ENCODE measurements around the gene KRT20. TPM values are rescaled to one million over a fixed set of nuclear protein-coding genes. Genes with fewer than 3 reads are reported as not detected.

The KRT20 gene
- total RNA-seq, 1 experiment from 2014 or later: 0.13 TPM

- no peak overlapping the region for H3K27ac ChIP-seq (ENCODE audit: low read length)
- no TSS peak for BruUV-seq (replicated peaks)
- ATAC-seq: no peak
- CTCF ChIA-PET: no interaction called here
- POLR2A ChIA-PET: no interaction called here
- TF ChIP-seq POLR2AphosphoS5 (IDR thresholded peaks at IDR 0.05; ENCODE audit: low read depth, low read length) (no peak), REST (IDR thresholded peaks at IDR 0.05; ENCODE audit: insufficient read depth in 1 of 2, low read depth in 2 of 2, low read length in 1 of 2) (no peak), SIN3A (IDR thresholded peaks at IDR 0.05; ENCODE audit: borderline replicate concordance, insufficient read depth, low read depth, low read length) (no peak), TCF7L2 (IDR thresholded peaks at IDR 0.05; ENCODE audit: low read depth, low read length) (no peak)
- TF ChIP-seq, protein P1, sequence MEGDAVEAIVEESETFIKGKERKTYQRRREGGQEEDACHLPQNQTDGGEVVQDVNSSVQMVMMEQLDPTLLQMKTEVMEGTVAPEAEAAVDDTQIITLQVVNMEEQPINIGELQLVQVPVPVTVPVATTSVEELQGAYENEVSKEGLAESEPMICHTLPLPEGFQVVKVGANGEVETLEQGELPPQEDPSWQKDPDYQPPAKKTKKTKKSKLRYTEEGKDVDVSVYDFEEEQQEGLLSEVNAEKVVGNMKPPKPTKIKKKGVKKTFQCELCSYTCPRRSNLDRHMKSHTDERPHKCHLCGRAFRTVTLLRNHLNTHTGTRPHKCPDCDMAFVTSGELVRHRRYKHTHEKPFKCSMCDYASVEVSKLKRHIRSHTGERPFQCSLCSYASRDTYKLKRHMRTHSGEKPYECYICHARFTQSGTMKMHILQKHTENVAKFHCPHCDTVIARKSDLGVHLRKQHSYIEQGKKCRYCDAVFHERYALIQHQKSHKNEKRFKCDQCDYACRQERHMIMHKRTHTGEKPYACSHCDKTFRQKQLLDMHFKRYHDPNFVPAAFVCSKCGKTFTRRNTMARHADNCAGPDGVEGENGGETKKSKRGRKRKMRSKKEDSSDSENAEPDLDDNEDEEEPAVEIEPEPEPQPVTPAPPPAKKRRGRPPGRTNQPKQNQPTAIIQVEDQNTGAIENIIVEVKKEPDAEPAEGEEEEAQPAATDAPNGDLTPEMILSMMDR (IDR thresholded peaks at IDR 0.05): no peak
- no peak for DNase-seq (ENCODE audit: low read depth, low spot score)
- intact Hi-C loops (cut with micrococcal nuclease; ENCODE audit: unreplicated experiment): no loop called here
- peaks cover 3% of the 10 kb centered on the region; the same call in 1 of the 2 replicates for H3K27me3 ChIP-seq (ENCODE audit: control insufficient read depth, insufficient read depth, low read length)
- H3K9me3 ChIP-seq (ENCODE audit: control insufficient read depth, insufficient read depth, low read depth, low read length): no peaks in the 10 kb centered on the region
- H3K4me3 ChIP-seq (ENCODE audit: low read depth in 2 of 2, low read length in 2 of 2): no peak overlapping the region
- no peaks in the 10 kb centered on the region for H3K36me3 ChIP-seq (ENCODE audit: control insufficient read depth, insufficient read depth, low read length)
- no peaks in the 10 kb centered on the region for H3K4me1 ChIP-seq (ENCODE audit: control insufficient read depth, insufficient read depth, low read length)
- in situ Hi-C loops (cut with HindIII; ENCODE audit: low pct_unique_long_range_greater_than_20kb, low sequenced_read_pairs): no loop called here
Measured at GRCh38 chr17:40843242-40843641, 41.8 kb downstream of the KRT20 start.

- no TSS peak for BruUV-seq (replicated peaks)
- H3K36me3 ChIP-seq (ENCODE audit: control insufficient read depth, insufficient read depth, low read length): no peaks in the 10 kb centered on the region
- no peak for DNase-seq (ENCODE audit: low read depth, low spot score)
- no peaks in the 10 kb centered on the region for H3K4me1 ChIP-seq (ENCODE audit: control insufficient read depth, insufficient read depth, low read length)
- intact Hi-C loops (cut with micrococcal nuclease; ENCODE audit: unreplicated experiment): no loop called here
- H3K4me3 ChIP-seq (ENCODE audit: low read depth in 2 of 2, low read length in 2 of 2): no peak overlapping the region
- POLR2A ChIA-PET: interaction anchor here (0.6 kb wide), 1 partner anchor 22 kb away, joined by 6 read pairs; no protein-coding TSS in a partner anchor
- in situ Hi-C loops (cut with HindIII; ENCODE audit: low pct_unique_long_range_greater_than_20kb, low sequenced_read_pairs): no loop called here
- TF ChIP-seq TCF7L2 (IDR thresholded peaks at IDR 0.05; ENCODE audit: low read depth, low read length) (no peak), POLR2AphosphoS5 (IDR thresholded peaks at IDR 0.05; ENCODE audit: low read depth, low read length) (no peak), SIN3A (IDR thresholded peaks at IDR 0.05; ENCODE audit: borderline replicate concordance, insufficient read depth, low read depth, low read length) (no peak), REST (IDR thresholded peaks at IDR 0.05; ENCODE audit: insufficient read depth in 1 of 2, low read depth in 2 of 2, low read length in 1 of 2) (no peak)
- TF ChIP-seq, protein P1 (IDR thresholded peaks at IDR 0.05): no peak
- CTCF ChIA-PET: no interaction called here
- H3K27ac ChIP-seq (ENCODE audit: low read length): no peak overlapping the region
- no peak for ATAC-seq
- no peaks in the 10 kb centered on the region for H3K9me3 ChIP-seq (ENCODE audit: control insufficient read depth, insufficient read depth, low read depth, low read length)
- peaks cover 3% of the 10 kb centered on the region; the same call in 1 of the 2 replicates for H3K27me3 ChIP-seq (ENCODE audit: control insufficient read depth, insufficient read depth, low read length)
Measured at GRCh38 chr17:40841246-40841645, 43.8 kb downstream of the KRT20 start.
